Measurements from ENCODE around the gene FMO2.

Gene FMO2, protein sequence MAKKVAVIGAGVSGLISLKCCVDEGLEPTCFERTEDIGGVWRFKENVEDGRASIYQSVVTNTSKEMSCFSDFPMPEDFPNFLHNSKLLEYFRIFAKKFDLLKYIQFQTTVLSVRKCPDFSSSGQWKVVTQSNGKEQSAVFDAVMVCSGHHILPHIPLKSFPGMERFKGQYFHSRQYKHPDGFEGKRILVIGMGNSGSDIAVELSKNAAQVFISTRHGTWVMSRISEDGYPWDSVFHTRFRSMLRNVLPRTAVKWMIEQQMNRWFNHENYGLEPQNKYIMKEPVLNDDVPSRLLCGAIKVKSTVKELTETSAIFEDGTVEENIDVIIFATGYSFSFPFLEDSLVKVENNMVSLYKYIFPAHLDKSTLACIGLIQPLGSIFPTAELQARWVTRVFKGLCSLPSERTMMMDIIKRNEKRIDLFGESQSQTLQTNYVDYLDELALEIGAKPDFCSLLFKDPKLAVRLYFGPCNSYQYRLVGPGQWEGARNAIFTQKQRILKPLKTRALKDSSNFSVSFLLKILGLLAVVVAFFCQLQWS

DNA sequence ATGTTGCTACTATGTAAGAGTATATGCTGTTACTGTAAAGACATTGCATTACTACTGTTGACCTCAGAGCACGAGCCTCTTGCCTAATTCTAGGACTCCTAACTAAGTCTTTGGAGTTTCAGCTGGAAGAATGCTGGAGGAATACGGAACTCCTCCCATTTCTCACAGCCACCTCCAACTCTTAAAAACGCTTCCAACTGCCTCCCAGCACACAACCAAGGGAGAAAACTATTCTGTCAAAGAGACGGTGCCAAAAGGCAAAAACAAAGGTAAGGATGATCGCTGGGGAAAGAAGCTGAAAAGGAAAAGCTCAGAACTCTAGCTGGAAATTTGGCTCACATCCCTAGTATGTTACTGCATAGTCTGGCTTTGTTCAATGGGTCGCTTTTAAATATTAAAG lies at the start of gene FMO2:
Gene FMO2 (plus strand): TSS at position 210 of the 400 bp plus-strand sequence. CDS start 414 bp downstream, outside the sequence.
- no peak for DNase-seq (ENCODE audit: low read depth, low spot score)

DNA sequence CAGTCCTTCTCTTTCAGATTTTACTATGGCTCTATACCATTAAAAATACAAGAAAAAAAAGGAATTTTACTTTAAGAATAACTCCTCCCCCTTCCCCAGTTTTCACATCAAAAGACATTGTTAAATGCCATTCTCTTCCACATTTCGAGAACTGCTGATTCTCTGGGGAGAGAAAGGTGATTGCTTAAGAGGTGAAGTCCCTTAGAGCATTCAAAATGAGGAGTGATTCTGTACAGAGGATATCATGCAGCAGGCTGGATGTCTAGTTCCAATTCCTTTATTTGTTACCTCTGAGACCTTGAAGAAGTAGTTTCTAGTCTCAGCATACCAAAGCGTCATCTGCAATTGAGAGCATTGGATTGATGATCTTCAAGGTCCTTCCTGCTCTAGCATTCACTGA lies 47.5 kb upstream of the FMO2 start:
- no peak for DNase-seq (ENCODE audit: low read depth, low spot score)

DNA sequence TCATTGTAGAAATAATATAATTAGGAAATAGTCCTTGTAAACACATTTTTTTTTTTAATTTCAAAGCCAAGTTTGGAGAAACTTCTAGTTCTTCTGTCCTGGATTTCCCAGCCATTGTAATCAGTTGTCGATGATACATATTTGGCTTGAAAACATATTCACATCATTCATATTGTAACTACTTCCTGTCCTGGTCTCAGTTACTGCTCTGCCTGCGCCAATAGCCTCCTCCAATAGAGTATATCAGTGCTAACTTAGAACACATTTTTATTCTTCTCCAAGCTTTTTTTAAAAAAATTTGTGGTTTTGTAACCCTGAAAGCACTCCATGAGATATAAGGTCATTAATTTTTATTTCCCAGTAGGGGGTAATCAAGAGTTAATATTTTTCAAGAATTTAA lies 46.1 kb upstream of the FMO2 start:
- DNase-seq (ENCODE audit: low read depth, low spot score): no peak

DNA sequence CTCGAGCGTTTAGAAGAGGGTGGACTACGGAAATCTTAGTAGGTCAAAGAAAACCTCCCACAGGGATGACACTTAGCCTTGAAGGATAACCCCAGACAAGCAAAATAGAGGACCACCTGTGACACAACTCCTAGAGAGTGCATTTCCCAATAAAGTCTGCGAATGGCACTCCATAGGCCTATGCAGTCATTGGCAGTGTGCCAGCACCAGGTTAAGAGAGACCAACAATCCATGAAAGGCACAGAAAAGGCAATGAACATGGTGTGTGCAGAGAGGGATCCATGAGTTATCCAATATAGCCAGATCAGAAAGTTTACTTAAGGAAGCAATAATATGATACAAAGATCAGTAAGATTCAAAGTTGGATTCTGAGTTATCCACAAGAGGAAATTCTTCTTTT lies 45.2 kb upstream of the FMO2 start:
- no peak for DNase-seq (ENCODE audit: low read depth, low spot score)

DNA sequence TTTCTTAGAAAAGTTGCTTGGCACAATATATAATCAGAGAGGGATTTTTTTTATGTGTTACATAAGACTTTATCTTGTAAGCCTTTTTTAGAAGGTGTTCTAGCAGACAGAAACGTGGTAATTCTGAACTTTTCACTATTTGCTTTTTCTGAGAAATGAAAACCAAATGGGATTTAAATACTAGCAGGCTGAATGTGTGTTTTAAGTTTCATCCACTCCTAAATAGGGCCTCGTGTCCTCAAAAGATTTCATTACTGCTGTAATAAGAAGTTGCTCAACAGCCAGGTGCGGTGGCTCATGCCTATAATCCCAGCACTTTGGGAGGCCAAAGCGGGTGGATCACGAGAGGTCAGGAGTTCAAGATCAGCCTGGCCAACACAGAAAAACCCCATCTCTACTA lies 44.7 kb upstream of the FMO2 start:
- DNase-seq (ENCODE audit: low read depth, low spot score): no peak

DNA sequence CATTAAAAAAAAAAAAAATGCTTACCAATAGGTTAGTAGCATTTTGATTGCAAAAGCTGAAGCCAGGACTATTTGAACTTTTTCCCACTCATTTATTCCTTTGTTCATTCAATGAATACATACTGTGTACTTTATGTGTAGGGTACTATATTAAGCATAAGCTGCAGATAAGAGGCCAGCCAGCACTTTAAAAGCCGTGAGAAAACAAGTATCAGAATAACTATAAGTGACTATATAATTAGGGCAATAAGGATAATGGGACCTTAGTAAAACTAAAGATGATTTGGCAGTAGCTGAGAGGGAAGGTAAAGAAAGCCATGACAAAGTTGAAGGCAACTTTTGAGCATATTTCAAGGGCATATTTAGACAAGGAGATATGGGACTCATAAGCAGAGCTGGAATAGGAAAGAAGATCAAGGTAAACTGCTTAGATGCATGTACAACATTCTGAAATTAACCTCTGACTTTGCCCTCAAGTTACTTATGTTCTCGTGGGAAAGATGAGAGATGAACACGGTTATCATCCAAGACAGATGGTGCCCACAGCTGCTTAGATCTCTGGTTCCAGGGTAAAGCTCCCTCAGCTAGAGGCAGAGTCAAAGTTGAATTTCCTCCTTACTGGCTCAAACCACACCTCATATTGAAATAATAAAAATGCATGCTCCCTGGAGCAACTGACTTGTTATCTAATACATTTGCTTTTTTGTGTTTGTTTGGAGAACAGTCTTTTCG lies 44.0 kb upstream of the FMO2 start:
- no peak for DNase-seq (ENCODE audit: low read depth, low spot score)

DNA sequence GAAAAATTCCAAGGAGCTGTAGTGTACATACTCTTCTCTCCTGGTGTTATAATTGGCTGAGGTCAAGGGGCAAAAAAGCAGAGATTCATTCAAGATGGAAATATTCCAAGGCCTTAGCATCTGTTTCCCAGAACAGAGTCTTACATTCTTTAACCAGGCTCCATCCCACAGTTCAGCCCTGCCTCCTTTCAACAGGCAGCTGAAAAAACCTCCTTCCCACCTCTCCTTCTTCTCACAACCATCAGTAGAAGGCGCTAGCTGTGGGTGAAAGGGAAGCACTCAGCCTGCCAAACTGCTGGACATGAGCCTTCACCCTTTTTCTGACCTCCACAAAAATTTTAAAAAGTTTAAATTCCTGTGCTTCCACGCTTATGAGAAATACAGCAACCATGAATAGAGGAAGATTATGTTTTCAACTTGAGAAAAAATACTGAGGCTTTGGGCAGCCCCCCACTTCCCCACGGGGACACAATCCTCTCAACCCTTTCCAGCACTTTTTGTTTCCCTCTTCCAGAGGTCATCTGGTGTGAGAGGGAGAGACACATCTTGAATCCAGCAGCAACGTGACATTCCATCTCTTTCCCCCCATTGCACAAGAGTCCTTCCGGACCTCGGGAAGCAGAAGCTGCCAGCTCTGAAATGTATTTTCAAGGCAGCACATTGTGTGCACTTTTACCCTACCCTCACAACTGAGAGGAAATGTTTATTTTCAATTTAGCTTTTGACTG lies 43.2 kb upstream of the FMO2 start:
- DNase-seq (ENCODE audit: low read depth, low spot score): no peak

DNA sequence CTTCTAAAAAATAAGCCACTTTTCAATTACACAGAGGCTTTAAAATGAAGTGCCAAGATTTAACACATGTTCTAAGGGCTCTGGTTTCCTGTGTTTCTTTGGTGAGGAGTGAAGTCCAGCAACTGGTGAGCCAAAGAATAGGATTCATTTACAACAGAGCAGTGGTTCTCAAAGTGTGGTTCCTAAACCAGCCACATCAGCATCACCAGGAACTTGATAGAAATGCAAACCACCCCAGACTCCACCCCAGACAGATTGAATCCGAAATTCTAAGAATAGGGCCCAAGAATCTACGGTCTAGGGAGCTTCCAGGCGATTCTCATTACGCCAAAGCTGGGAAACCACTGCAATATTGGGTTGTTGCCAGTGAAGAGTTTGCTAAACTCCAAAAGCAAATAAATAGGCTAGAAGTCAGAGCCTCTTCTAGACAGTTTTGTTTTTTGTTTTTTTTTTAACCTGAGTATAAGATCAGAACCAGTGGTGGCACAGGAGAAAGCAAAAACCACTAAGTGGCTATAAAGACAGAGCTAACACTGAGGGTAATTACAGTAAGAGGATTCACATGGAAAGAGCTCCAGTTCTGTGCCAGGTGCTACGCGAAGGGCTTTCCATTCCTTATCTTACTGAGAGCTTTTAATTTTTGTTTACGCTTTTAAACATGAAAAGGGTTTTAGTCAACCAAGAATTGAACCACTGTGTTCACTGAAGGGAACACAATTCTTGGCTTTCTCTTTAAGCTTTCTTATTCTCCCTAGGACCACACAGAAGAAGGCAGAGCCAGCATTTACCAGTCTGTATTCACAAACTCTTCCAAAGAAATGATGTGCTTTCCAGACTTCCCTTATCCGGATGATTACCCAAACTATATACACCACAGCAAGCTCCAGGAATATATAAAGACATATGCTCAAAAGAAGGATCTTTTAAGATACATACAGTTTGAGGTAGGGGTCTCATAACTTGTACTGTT lies 42.4 kb upstream of the FMO2 start:
- DNase-seq (ENCODE audit: low read depth, low spot score): no peak

DNA sequence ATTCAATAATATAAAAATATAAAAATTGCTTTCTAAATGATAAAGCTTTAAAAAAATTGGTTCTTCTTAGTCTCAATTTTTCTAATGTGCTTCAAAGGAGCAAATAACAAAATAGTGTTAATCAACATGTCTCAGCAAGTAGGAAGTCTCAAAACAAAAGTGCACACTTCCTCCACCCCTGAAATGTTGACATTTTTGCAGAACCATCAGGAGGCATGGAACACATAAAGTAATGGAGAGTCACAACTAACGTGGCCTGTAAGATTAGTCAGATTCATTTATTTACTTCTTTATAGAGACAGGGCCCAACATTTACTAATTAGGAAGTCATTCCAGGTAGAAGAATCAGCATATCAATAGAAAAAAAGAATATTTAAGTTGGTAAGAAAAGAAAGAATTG lies 34.9 kb upstream of the FMO2 start:
- no peak for DNase-seq (ENCODE audit: low read depth, low spot score)

DNA sequence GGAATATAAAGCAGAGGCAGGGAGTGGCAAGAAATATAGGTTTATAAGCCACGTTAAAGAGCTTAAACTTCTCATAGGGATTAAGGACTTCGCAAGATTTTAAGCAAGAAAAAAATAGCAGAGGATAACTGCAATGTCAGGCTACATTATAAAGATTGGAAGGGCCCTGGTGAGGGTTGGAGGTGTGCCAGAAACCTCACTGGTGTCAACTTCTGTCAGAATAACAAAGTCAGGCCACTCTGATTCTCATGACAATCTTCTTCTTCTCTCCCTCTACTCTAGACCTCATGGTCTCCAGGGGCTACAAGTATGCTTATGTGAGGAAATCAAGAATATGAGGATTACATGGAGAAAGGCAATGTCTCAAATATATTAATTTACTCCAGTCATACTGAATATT lies 32.6 kb upstream of the FMO2 start:
- no peak for DNase-seq (ENCODE audit: low read depth, low spot score)

DNA sequence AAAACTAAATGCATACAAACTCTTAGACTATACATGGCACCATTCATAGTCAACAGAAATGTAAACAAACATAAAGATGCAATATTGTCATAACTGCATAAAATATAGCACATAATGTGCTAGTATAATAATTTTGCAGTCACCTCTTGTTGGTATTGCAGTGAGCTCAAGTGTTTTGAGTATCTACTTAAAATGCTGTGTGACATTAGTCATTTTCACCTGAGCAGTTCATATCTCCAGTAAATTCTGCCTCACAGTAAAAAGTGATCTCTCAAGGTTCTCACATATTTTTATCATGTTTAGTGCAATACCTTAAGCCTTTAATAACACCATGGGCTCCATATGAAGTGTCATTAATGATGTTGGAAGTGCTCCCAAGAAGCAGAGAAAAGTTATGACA lies 29.6 kb upstream of the FMO2 start:
- no peak for DNase-seq (ENCODE audit: low read depth, low spot score)

DNA sequence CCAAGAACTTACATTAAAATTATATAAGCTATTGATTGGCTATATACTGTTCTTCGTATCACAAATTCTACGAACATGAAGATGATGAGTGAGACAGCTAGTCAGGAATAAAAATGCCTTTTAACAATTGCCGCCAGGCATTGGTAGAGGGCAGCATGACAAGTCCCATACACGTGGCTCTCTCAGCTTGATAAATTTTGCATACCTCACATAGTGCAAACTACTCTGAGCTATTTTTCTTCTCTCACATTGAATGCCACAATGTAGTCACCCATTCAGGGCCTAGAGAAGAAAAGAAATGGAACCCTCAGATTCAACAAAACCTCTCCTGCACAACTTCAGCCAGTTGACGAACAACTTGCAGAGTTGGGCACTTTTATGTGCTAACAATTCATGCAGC lies 27.0 kb upstream of the FMO2 start:
- no peak for DNase-seq (ENCODE audit: low read depth, low spot score)

DNA sequence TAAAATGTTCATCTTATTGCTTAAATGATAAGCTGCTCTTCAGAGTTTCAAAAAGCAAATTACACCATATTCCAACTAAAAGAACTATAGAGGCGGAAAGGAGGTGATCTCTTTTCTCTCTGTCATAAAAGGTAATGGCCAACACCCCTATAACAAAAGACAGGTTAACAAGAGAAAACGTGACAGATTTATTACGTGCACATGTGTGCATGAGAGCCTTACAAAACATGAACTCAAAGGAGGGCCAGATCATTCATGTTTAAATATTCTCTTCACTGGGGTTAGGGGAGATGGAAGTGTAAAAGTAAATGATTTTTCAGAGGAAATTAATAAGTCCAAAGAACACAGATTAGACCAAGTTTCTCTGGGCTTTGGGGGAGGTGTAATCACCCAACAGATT lies 26.5 kb upstream of the FMO2 start:
- no peak for DNase-seq (ENCODE audit: low read depth, low spot score)

DNA sequence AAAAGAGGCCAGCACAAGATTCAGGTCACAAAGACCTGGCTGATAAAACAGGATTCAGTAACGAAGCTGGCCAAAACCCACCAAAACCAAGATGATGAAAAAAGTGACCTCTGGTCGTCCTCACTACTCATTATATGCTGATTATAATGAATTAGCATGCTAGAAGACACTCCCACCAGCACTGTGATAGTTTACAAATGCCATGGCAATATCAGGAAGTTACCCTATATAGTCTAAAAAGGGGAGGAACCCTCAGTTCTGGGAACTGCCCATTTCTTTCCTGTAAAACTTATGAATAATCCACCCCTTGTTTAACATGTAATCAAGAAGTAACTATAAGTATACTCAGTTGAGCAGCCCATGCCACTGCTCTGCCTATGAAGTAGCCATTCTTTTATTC lies 26.0 kb upstream of the FMO2 start:
- DNase-seq (ENCODE audit: low read depth, low spot score): no peak

DNA sequence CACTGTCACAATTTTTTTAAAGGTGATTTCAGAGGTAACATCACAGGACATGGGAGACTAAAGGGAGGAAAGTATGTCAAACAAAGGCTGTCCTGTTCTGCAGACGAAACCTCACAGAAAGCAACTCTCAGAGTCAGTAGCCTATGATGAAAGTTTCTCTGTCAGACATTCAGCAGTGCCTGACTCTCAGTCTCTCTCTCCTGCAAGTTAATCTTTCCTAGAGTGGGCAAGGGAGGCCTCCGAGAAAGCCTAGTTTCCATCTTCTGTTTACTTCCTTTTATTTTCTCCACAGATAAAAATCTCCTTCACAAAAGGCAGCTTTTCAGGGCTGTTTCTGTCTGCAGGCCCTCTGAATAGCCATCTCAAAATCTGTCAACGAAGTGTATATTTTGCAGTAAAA lies 24.9 kb upstream of the FMO2 start:
- DNase-seq (ENCODE audit: low read depth, low spot score): no peak

DNA sequence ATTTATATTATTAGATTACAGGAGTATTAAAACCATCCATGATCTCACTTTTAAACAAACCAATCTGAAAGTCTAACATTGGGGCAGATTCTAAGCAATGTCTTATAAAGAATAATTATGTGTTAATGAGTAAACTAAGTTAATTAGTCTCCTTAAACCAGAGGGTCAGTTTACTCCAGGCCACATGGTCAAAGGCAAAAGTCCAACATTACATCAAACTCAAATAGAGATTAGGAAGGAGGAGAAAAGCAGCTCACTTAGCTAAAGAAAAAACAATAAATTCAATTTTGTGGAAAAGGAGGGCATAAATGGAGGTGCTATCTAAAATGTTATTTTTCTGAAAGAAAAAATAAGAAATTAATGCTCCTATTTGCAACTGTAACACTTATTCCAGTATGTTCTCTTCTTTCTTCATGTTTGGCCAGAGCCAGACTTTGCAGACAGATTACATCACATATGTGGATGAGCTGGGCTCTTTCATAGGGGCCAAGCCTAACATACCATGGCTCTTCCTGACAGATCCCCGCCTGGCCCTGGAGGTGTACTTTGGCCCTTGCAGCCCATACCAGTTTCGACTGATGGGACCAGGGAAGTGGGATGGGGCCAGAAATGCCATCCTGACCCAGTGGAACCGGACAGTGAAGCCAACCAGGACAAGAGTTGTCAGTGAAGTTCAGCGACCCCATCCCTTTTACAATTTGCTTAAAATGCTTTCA lies 24.3 kb upstream of the FMO2 start:
- DNase-seq (ENCODE audit: low read depth, low spot score): no peak

DNA sequence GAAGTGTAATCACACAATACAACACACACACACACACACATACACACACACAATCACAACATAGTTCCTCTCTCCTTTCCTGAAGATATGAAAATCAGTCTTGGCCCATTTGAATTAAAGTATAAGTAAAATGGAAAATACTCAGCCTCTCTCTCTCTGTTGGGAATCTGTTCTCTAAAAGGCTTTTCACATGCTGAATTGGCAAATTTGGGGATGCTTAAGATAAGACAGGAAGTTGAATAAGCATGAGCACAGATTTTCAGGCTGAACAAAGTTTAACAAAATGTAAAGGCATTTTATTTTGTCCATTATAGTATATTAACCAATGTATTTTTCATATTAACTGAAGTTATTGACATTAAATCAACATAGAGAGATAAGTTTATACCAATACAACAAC lies 23.7 kb upstream of the FMO2 start:
- DNase-seq (ENCODE audit: low read depth, low spot score): no peak

DNA sequence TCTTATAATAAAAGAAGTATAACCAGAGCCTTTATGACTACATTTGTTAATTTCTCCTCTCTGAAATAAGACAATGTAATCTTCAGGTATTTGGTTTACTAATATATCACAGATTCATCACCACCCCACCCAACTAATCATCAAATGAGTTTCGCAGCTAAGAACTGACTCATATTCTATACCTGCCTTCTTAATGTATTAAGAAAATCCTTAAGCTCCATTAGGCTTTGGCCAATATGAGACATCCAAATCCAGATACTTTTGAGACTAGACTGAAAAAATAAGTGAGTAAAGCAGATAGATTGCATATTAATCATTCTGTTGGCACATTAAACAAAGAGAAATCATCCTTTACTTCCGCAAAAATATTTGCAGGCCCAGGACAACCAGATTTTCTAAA lies 18.7 kb upstream of the FMO2 start:
- no peak for DNase-seq (ENCODE audit: low read depth, low spot score)

DNA sequence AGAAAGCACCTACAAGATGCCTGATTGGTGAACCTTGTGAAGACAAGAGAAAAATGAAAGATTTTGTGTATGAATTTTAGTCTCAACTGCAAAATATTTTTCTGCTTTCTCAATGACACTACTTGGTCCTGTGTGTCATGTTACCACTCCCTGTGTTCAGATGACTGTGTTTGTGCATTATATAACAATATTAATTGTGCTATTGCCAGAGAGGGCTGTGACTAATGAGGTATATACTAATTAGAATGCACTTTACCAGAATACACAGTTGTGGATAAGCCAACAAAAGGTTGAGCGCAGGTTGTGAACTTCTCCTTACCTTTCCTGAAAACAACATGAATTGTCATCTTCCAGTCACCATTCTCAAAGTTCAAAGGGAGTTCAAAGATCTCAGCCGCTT lies 17.3 kb upstream of the FMO2 start:
- no peak for DNase-seq (ENCODE audit: low read depth, low spot score)

DNA sequence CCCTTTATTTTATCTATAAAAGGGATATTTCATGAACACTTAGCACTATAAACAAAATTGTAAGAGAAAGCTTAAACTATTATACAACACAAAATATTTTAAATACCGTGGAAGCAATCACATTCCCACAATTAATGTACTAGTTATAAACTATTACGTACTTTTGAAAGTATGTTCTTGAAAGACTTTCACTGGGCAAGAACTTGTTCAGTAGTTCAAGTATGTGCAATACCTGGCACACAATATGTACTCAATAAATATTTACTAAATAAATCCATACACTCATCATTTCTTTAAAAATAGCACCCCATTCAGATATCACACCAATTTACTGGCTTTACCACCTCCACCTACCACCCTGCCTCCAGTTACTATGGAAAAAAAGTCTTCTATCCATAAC lies 12.6 kb upstream of the FMO2 start:
- DNase-seq (ENCODE audit: low read depth, low spot score): no peak

DNA sequence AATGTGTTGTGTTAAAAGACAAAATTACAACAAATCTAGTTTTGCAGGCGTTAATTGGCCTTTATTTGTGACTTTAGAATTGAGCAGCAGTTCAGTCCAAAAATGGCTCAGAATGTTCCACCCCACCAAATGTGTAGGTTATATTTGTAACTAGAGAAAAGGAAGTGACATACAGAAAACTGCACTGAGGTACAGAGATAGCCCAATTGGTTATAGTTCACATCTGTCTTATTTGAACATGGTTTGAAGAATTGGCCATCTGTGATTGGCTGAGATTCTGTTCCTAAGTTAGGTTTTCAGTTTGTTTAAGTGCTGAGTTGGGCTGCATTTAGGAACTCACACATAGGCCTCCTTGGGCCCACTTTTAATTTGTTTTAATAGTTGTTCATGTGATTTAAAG lies 12.0 kb upstream of the FMO2 start:
- no peak for DNase-seq (ENCODE audit: low read depth, low spot score)
